Small intestine (tissue), 7 donors: ENCODE results near the gene CADPS. TPM values are rescaled to one million over a fixed set of nuclear protein-coding genes. Genes with fewer than 3 reads are reported as not detected.

ENCODE experiments used
- DNase-seq, 2 donors: peaks; one replicate each; pipeline versions ENCODE4 v3.0.0 to v3.0.0-alpha.2; 2013
- FAIRE-seq: peaks from 2 replicates; lab custom pipeline; 2012; peaks lifted over from hg19 to GRCh38; lab: Jason Lieb, UNC
- H3K27ac ChIP-seq, 3 donors: one replicate each; pipeline ENCODE4 v1.5.1; 2013; ENCODE audit warnings: low read length in 2 of 3, mild to moderate bottlenecking in 2 of 3, control low read depth in 1 of 3, inconsistent platforms in 1 of 3, low read depth in 1 of 3, moderate library complexity in 1 of 3
- H3K27me3 ChIP-seq, 3 donors: one replicate each; pipeline ENCODE4 v1.6.1; 2013; ENCODE audit warnings: low read length in 3 of 3, inconsistent platforms in 1 of 3; ENCODE audit not compliant: control insufficient read depth in 3 of 3, insufficient read depth in 3 of 3
- H3K36me3 ChIP-seq, 3 donors: one replicate each; pipeline ENCODE4 v1.6.1; 2013; ENCODE audit warnings: low read length in 3 of 3, inconsistent platforms in 1 of 3, low read depth in 1 of 3, mild to moderate bottlenecking in 1 of 3, moderate library complexity in 1 of 3; ENCODE audit not compliant: control insufficient read depth in 3 of 3, insufficient read depth in 2 of 3
- H3K4me1 ChIP-seq, 3 donors: one replicate each; pipeline ENCODE4 v1.6.1; 2013; ENCODE audit warnings: low read length in 2 of 3, inconsistent platforms in 1 of 3, low read depth in 1 of 3, mild to moderate bottlenecking in 1 of 3, moderate library complexity in 1 of 3; ENCODE audit not compliant: control insufficient read depth in 3 of 3, insufficient read depth in 2 of 3
- H3K4me3 ChIP-seq, 3 donors: one replicate each; pipeline ENCODE4 v1.5.1; 2013; ENCODE audit warnings: low read length in 3 of 3, control low read depth in 1 of 3, inconsistent platforms in 1 of 3, low read depth in 1 of 3, mild to moderate bottlenecking in 1 of 3, moderate library complexity in 1 of 3
- H3K9me3 ChIP-seq, 2 donors: one replicate each; pipeline ENCODE4 v1.6.1; 2013; ENCODE audit warnings: low read depth in 1 of 2, low read length in 1 of 2; ENCODE audit not compliant: control insufficient read depth in 2 of 2, insufficient read depth in 1 of 2
- WGBS, 3 donors: extraction: QIAGEN DNeasy Blood & Tissue Kit; methylation state at CpG; one replicate each; pipeline ENCODE4 v1.1.7; 2013; 5-methylcytosine and 5-hydroxymethylcytosine counted together
- polyA plus RNA-seq, 4 donors: library from polyadenylated mRNA; stranded (reverse) in 3 of 4; unstranded in 1 of 4; fragments of 200-250 nt in 3 of 4; fragments of 120-200 nt in 1 of 4; gene quantifications; one replicate each; pipeline versions ENCODE4 v1.2.1 to v1.2.3, GENCODE V29; 2013
- donor health status: healthy with polysubstance abuse.
- donor health status: control.
- donor health status: control.
- donor health status: Bipolar disorder and iron deficiency.
- donor health status: healthy.

CADPS gene
- polyA plus RNA-seq, 4 donors: 1.9 to 9.3 (median 6.0) TPM

DNA sequence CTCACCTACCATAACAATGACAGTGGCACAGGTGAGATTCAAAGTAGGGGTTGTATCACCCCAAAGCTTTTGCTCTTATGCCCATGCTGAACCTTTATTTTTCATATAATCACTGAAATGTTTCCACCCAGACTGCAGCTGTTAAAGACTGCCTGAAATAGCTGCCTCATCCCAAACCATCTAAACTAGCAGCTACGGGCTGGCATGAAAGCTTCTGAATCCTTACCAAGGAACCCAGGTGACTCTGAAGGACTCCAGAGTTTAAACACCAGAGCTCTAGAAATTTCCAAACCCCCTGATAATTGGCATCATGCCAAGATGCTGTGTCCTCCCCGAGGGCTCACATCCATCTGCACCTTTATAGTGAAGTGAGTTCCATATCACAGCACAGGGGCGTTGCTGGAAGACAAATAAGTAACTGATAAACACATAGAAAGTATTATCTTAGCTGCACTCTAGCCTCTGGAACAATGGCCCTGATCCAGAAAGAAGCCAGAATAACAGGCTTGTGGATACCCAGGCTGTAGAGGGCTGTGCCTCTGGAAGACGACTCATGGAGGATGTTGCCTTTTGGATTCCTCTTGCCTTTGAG is 238.9 kb downstream of the CADPS start:
- H3K9me3 ChIP-seq: no peaks in the 10 kb centered on the region

DNA sequence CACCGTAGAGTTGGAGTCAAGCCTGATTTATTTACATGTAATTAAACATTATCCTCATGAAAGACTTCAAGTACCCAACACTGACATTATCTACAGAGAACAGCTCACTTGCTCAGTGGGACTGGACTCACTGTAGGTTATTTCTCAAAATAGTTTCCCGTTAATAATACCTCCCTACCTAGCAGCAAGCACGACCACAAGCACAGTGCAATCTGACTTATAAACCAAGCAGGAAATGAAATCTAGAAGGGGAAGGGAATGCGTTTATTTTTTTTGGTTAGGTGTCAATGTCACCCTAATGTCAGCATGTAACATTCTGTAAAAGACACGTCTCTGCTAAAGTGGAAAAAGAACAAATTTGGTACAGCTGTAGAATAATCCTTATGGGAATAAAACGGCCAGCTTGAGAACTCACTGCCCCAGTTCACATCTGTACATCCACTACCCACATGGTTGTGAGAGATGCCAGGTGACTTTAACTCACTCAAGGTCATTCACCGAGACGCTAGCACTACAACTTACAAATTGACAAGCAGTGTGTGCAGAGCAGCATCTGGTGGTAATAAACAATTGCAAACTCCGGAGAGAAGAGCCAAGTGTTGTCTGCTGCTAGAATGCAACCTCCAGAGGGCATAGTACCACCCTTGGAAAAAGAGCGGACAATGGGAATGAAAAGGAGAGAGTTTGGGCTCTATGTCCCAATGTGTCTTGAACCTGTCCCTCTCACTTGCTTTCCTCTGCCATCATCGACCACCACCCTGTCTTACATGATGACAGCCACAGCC is 242.5 kb downstream of the CADPS start:
- no peak overlapping the region for H3K27ac ChIP-seq
- no peak overlapping the region for H3K4me3 ChIP-seq
- DNase-seq (no peak), FAIRE-seq (no peak)
- WGBS, 3 donors: 59 to 72% (median 71%) methylated on average over 11 of the region's 11 CpGs
- H3K4me1 ChIP-seq: no peaks in the 10 kb centered on the region
- no peaks in the 10 kb centered on the region for H3K27me3 ChIP-seq
- H3K36me3 ChIP-seq: no peaks in the 10 kb centered on the region
- H3K9me3 ChIP-seq: no peaks in the 10 kb centered on the region

More for the DNA sequence above, 238.9 kb downstream of the CADPS start:
- H3K4me1 ChIP-seq: no peaks in the 10 kb centered on the region
- H3K36me3 ChIP-seq: no peaks in the 10 kb centered on the region
- H3K4me3 ChIP-seq: no peak overlapping the region
- FAIRE-seq (no peak), DNase-seq (no peak)
- 32 to 66% (median 43%) methylated on average over 4 of the region's 4 CpGs for WGBS, 3 donors
- no peaks in the 10 kb centered on the region for H3K27me3 ChIP-seq
- no peak overlapping the region for H3K27ac ChIP-seq

DNA sequence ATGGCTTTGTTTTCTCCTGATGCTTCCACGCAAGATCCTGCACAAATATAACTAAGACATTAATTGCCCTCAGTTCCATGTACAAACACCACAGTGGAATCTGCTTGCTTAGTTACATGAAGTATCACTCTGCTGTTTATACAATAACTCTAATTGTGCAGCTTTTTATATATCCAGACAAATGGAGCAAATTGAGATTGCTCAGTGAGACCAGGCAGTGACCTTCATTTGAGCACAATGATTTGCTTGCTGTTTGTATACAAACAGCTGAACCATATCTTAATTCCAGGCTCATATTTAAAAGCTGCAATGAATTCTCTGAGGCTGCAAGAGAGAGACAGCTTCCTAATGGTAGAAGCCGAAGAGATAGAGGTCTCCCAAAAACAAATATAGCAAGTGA is 243.7 kb downstream of the CADPS start:
- Histone ChIP-seq H3K4me1 (no peaks in the 10 kb centered on the region), H3K4me3 (no peak overlapping the region), H3K27ac (no peak overlapping the region), H3K27me3 (no peaks in the 10 kb centered on the region), H3K9me3 (no peaks in the 10 kb centered on the region), H3K36me3 (no peaks in the 10 kb centered on the region)
- FAIRE-seq (no peak), DNase-seq (no peak)
- WGBS, 3 donors: 75 to 93% (median 81%) methylated on average over 2 of the region's 2 CpGs

DNA sequence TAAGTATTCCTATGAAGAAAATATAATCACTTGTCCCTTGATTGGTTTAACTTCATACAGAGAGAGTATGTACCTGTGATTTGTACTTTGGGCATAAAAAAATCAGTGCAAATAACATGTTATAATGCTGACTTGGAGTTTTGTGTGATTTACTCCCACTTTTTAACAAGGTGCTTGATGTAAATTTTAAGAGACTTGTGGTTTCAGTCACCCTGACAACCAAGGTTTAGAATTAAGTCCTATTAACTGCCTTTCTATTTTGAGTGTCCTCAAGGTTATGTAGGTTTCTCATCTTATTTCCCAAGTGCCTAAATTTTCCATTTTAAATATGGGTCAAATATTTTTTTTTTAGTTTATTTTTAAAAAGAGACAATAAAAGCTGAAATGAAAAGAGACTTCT is 244.6 kb downstream of the CADPS start:
- Histone ChIP-seq H3K4me1 (no peaks in the 10 kb centered on the region), H3K27me3 (no peaks in the 10 kb centered on the region), H3K36me3 (no peaks in the 10 kb centered on the region), H3K27ac (no peak overlapping the region), H3K4me3 (no peak overlapping the region), H3K9me3 (no peaks in the 10 kb centered on the region)
- DNase-seq (no peak), FAIRE-seq (no peak)

DNA sequence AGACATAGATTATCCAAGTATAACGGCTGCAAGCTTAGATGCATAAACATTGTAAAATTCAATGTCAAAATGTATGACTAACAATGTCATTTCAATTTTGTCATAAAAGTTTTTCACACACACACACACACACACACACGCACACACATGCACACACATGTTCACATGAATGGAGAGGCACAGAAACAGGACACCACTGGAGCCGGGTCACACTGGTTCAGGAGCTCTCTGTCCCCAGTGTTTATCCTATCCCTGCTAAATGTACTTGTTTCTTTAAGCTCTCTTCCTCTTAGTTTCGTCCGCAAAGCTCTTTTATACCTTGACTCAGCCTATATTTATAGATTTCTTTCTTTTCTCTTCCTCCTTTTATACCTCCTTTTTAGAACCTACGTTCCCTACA is 249.9 kb downstream of the CADPS start:
- Histone ChIP-seq H3K9me3 (no peaks in the 10 kb centered on the region), H3K4me3 (no peak overlapping the region), H3K36me3 (no peaks in the 10 kb centered on the region), H3K4me1 (no peaks in the 10 kb centered on the region), H3K27me3 (peaks cover 0 to 2% (median 0%) of the 10 kb centered on the region in 3 donors), H3K27ac (no peak overlapping the region)
- WGBS, 3 donors: 29 to 35% (median 33%) methylated on average over 6 of the region's 6 CpGs
- no peak for DNase-seq
- no peak for FAIRE-seq

DNA sequence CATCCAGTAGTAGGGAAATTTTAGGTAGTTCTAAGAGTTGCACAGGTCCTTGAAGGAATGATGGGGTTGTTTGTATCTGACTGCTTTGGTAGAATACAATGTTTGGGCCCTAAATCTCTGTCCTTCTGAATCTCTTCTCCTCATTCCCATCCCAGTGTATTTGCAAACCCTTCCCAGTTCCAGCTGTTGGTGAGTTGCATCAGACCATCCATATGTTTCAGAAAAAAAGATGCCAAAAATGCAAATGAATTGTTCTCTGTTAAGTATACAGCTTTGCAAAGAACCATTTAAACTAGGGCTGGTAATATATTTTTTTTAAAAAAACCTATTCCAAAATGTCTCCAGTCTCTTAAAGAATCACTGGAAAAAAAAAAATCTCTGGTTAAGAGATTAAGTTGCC is 251.0 kb downstream of the CADPS start:
- Histone ChIP-seq H3K4me3 (no peak overlapping the region), H3K36me3 (no peaks in the 10 kb centered on the region), H3K4me1 (no peaks in the 10 kb centered on the region), H3K27me3 (peaks cover 0 to 2% (median 0%) of the 10 kb centered on the region in 3 donors), H3K27ac (no peak overlapping the region), H3K9me3 (no peaks in the 10 kb centered on the region)
- no peak for FAIRE-seq
- DNase-seq: no peak

DNA sequence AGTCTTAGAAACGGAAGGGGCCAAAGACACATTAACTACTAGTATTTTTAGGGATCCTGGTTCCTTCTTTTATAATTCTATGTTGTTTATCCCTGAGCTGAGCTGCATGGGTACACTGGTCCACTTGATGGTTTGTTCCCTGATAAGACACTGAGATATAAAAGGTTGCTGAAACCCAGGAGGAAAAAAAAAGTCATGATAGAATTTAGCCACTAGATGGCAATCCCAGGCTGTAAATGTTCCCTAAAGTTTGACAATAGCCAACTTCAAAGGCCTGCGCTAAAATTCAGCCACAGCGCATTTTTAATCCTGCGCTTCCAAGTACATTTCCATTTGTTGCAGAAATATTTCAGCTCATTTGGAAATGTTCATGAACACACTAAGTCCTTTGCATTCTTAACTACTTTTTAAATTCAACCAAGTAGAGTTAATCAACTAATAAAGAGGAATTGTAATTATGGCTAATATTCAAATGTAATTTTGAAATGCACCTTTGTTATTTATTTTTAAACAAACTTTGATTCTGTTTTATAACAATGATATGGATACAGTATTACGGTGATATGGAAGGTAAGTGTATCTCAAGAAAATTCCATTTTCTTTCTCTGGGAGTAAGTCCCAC is 252.6 kb downstream of the CADPS start:
- peak; percentile 55 for FAIRE-seq
- H3K27ac ChIP-seq: no peak overlapping the region
- H3K4me1 ChIP-seq: no peaks in the 10 kb centered on the region
- H3K9me3 ChIP-seq: no peaks in the 10 kb centered on the region
- WGBS, 3 donors: 26 to 40% (median 37%) methylated on average over 5 of the region's 5 CpGs
- DNase-seq: peak; percentile 55 to 69
- H3K27me3 ChIP-seq: peaks cover 0 to 2% (median 0%) of the 10 kb centered on the region in 3 donors
- H3K4me3 ChIP-seq: no peak overlapping the region
- H3K36me3 ChIP-seq: no peaks in the 10 kb centered on the region

DNA sequence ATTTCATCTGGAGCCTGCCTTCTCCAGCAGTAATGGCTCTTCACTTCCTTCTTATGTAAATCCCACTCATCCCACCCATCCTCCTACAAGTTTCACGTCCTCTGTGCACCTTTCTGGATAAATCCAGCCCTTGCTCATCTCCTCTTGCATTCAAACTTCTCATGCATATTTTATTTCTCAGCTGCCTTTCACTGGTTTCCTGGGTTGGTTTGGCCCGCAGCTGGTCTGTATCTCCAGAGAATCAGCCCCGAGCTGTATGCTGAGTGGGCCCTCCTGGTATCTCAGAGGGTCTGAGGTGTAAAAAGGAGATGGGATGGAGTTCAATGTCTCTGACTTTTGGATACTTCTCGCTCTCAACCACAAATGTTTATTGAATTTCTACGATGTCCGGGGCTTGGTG is 253.3 kb downstream of the CADPS start:
- WGBS, 3 donors: 71 to 80% (median 77%) methylated on average over 6 of the region's 6 CpGs

More for the DNA sequence above, 253.3 kb downstream of the CADPS start:
- Histone ChIP-seq H3K27ac (no peak overlapping the region), H3K4me3 (no peak overlapping the region), H3K36me3 (no peaks in the 10 kb centered on the region), H3K4me1 (no peaks in the 10 kb centered on the region), H3K9me3 (no peaks in the 10 kb centered on the region), H3K27me3 (peaks cover 0 to 2% (median 0%) of the 10 kb centered on the region in 3 donors)
- FAIRE-seq (no peak), DNase-seq (no peak)
